B cell (primary cell): ENCODE data around the gene EYS. TPM values are rescaled to one million over a fixed set of nuclear protein-coding genes. Genes with fewer than 3 reads are reported as not detected.

Experiments used
- ATAC-seq: fragments of 200-7000 bp; cut with Tn5 transposase; one replicate; pipeline ENCODE4 v1.10.0; 2021; ENCODE audit warnings: low read depth, mild to moderate bottlenecking, moderate number of reproducible peaks, moderate library complexity
- CTCF ChIA-PET: fragments of 350-600 bp; sonication (Branson Sonifier 250); formaldehyde crosslinking; loops from one replicate; lab custom pipeline; 2021; ENCODE audit warnings: antibody characterized with exemption, inconsistent platforms; lab: Charles Lee
- POLR2A ChIA-PET: fragments of 350-600 bp; sonication (Branson Sonifier 250); formaldehyde crosslinking; loops from one replicate; lab custom pipeline; 2021; ENCODE audit warnings: antibody characterized with exemption; lab: Charles Lee
- DNase-seq: peaks from one replicate; pipeline ENCODE4 v3.0.0; 2013
- H2AFZ ChIP-seq: 2 replicates; pipeline ENCODE4 v1.6.1; 2012; ENCODE audit warnings: mild to moderate bottlenecking, low read depth, low read length; ENCODE audit not compliant: insufficient read depth, poor library complexity, severe bottlenecking
- H3K27ac ChIP-seq, 2 donors: 1 replicate in 1 of 2; 2 replicates in 1 of 2; pipeline ENCODE4 v1.5.1; 2012 to 2013; ENCODE audit warnings: low read length in 2 of 2, mild to moderate bottlenecking in 2 of 2, moderate library complexity in 1 of 2
- H3K27me3 ChIP-seq, 4 experiments: fragments of 200-600 bp in 1 of 4; sonication (generic) in 1 of 4; replicated peaks in 1 of 4; 1 replicate in 2 of 4; 2 replicates in 2 of 4; pipeline versions ENCODE4 v1.6.1 to v1.7.0; 2013 to 2016; ENCODE audit warnings: low read length in 3 of 4, mild to moderate bottlenecking in 2 of 4, mixed read lengths in 1 of 4, moderate library complexity in 1 of 4; ENCODE audit not compliant: insufficient read depth in 4 of 4, control insufficient read depth in 3 of 4; ENCODE audit errors: control extremely low read depth in 1 of 4
- H3K36me3 ChIP-seq, 2 experiments: replicated peaks in 1 of 2; 1 replicate in 1 of 2; 2 replicates in 1 of 2; pipeline versions ENCODE4 v1.6.1 to v1.7.1; 2013; ENCODE audit warnings: low read length in 1 of 2; ENCODE audit not compliant: insufficient read depth in 2 of 2, control insufficient read depth in 1 of 2; ENCODE audit errors: control extremely low read depth in 1 of 2, extremely low read depth in 1 of 2
- H3K4me1 ChIP-seq, 2 donors: fragments of 200-600 bp in 1 of 2; sonication (generic) in 1 of 2; 1 replicate in 1 of 2; 2 replicates in 1 of 2; pipeline versions ENCODE4 v1.5.1 to v1.6.1; 2013 to 2017; ENCODE audit warnings: low read length in 2 of 2; ENCODE audit not compliant: control insufficient read depth in 2 of 2, insufficient read depth in 2 of 2
- H3K4me2 ChIP-seq: replicated peaks from 2 replicates; pipeline ENCODE3; 2012; ENCODE audit warnings: mild to moderate bottlenecking, low read depth, low read length; ENCODE audit not compliant: poor library complexity, severe bottlenecking
- H3K4me3 ChIP-seq, 5 experiments: fragments of 200-600 bp in 1 of 5; sonication (generic) in 1 of 5; 1 replicate in 3 of 5; 2 replicates in 2 of 5; pipeline versions ENCODE4 v1.5.1 to v1.7.0; 2011 to 2016; ENCODE audit warnings: low read length in 4 of 5, mild to moderate bottlenecking in 4 of 5, low read depth in 2 of 5, control low read depth in 1 of 5, moderate library complexity in 1 of 5; ENCODE audit not compliant: insufficient read depth in 1 of 5; ENCODE audit errors: control extremely low read depth in 1 of 5, extremely low read depth in 1 of 5
- H3K79me2 ChIP-seq: fragments of 200-600 bp; sonication (generic); one replicate; pipeline ENCODE4 v1.6.0; 2016; ENCODE audit warnings: low read length; ENCODE audit not compliant: control insufficient read depth, insufficient read depth
- H3K9ac ChIP-seq: fragments of 200-600 bp; sonication (generic); 2 replicates; pipeline ENCODE4 v1.6.1; 2017; ENCODE audit warnings: mild to moderate bottlenecking, low read length, moderate library complexity
- H3K9me3 ChIP-seq, 3 donors: one replicate each; pipeline versions ENCODE4 v1.6.1 to v1.7.1; 2013; ENCODE audit warnings: low read length in 2 of 3; ENCODE audit not compliant: control insufficient read depth in 2 of 3, insufficient read depth in 1 of 3; ENCODE audit errors: control extremely low read depth in 1 of 3
- H4K20me1 ChIP-seq: 2 replicates; pipeline ENCODE4 v1.6.0; 2012; ENCODE audit warnings: mild to moderate bottlenecking, low read length; ENCODE audit not compliant: insufficient read depth, control insufficient read depth, poor library complexity, severe bottlenecking
- H3K27ac Mint-ChIP-seq: one replicate; pipeline ENCODE4 v1.8.0; 2021; ENCODE audit warnings: mixed read lengths
- H3K27me3 Mint-ChIP-seq: one replicate; pipeline ENCODE4 v1.8.0; 2021; ENCODE audit warnings: mixed read lengths
- H3K4me1 Mint-ChIP-seq: one replicate; pipeline ENCODE4 v1.8.0; 2021; ENCODE audit warnings: mixed read lengths
- H3K4me3 Mint-ChIP-seq: one replicate; pipeline ENCODE4 v1.8.0; 2021; ENCODE audit warnings: mixed read lengths
- H3K9me3 Mint-ChIP-seq: one replicate; pipeline ENCODE4 v1.8.0; 2022; ENCODE audit warnings: mixed read lengths; ENCODE audit not compliant: insufficient read depth
- CTCF ChIP-seq: fragments of 200-600 bp; IDR thresholded peaks from one replicate; pipeline ENCODE4 v1.8.0; 2022; ENCODE audit warnings: antibody characterized with exemption, mild to moderate bottlenecking
- EZH2 ChIP-seq: IDR thresholded peaks from 2 replicates; pipeline ENCODE4 v1.6.1; 2012; ENCODE audit warnings: borderline replicate concordance, low read depth, mild to moderate bottlenecking, moderate library complexity, low read length; ENCODE audit not compliant: insufficient read depth, poor library complexity, severe bottlenecking
- WGBS: methylation state at CpG from one replicate; pipeline ENCODE4 v1.1.5; 2013; ENCODE audit warnings: missing lambda C conversion rate; ENCODE audit not compliant: insufficient coverage; 5-methylcytosine and 5-hydroxymethylcytosine counted together
- intact Hi-C: fragments of 100-400 bp; cut with micrococcal nuclease; formaldehyde crosslinking; loops from one replicate; pipeline ENCODE4 v1.10.0; 2022
- polyA plus RNA-seq: library from polyadenylated mRNA; depleted of rRNA; stranded (reverse); fragments of >200 nt; gene quantifications from 2 replicates; pipeline ENCODE4 v1.2.3, GENCODE V29; 2012
- total RNA-seq, 2 donors: library from RNA; stranded (reverse); fragments of 120-200 nt in 1 of 2; gene quantifications; 1 replicate in 1 of 2; 2 replicates in 1 of 2; pipeline versions ENCODE4 v1.2.3 to v1.2.4, GENCODE V29; 2013 to 2022

EYS gene
- total and polyA plus RNA-seq, 2 donors (not counting 1 experiment from before 2014, with no cell fraction given) = not detected

- Histone ChIP-seq H3K27me3 (no peaks in the 10 kb centered on the region), H3K4me1 (no peaks in the 10 kb centered on the region), H4K20me1 (no peaks in the 10 kb centered on the region), H2AFZ (no peak overlapping the region), H3K4me3 (no peak overlapping the region), H3K36me3 (no peaks in the 10 kb centered on the region), H3K9me3 (peaks cover 0 to 5% (median 0%) of the 10 kb centered on the region in 3 donors), H3K4me2 (no peak overlapping the region), H3K9ac (no peak overlapping the region), H3K27ac (no peak overlapping the region), H3K79me2 (no peaks in the 10 kb centered on the region)
- DNase-seq (no peak), ATAC-seq (no peak)
- WGBS = 62% methylated on average over 5 of the region's 5 CpGs
- no peaks in the 10 kb centered on the region for H3K9me3 Mint-ChIP-seq
- ChIA-PET POLR2A (no interaction called here), CTCF (no interaction called here)
- no peak for TF ChIP-seq EZH2
- no peak for TF ChIP-seq CTCF
- intact Hi-C loops = no loop called here
- H3K27ac Mint-ChIP-seq = no peak overlapping the region
- no peak overlapping the region for H3K4me3 Mint-ChIP-seq
- H3K4me1 Mint-ChIP-seq = no peaks in the 10 kb centered on the region
- H3K27me3 Mint-ChIP-seq = peaks cover 10% of the 10 kb centered on the region
Measured at GRCh38 chr6:63887002-63887751, 1819.8 kb downstream of the EYS start.

- Histone ChIP-seq H3K9ac (no peak overlapping the region), H3K9me3 (peaks cover 0 to 5% (median 0%) of the 10 kb centered on the region in 3 donors), H3K27ac (no peak overlapping the region), H2AFZ (no peak overlapping the region), H3K4me3 (no peak overlapping the region), H3K4me1 (no peaks in the 10 kb centered on the region), H3K36me3 (no peaks in the 10 kb centered on the region), H3K4me2 (no peak overlapping the region), H4K20me1 (no peaks in the 10 kb centered on the region), H3K27me3 (no peaks in the 10 kb centered on the region), H3K79me2 (no peaks in the 10 kb centered on the region)
- Mint-ChIP-seq H3K27ac (no peak overlapping the region), H3K27me3 (peaks cover 10% of the 10 kb centered on the region), H3K4me3 (no peak overlapping the region), H3K9me3 (no peaks in the 10 kb centered on the region), H3K4me1 (no peaks in the 10 kb centered on the region)
- DNase-seq = no peak
- TF ChIP-seq CTCF (no peak), EZH2 (no peak)
- no peak for ATAC-seq
- no CpG with 5 or more reads among the region's 3 CpGs for WGBS
- CTCF ChIA-PET = no interaction called here
- POLR2A ChIA-PET = no interaction called here
- intact Hi-C loops = no loop called here
Measured at GRCh38 chr6:63886341-63886740, 1820.7 kb downstream of the EYS start.
